HEK293 (cell line): ENCODE measurements around the gene CASZ1.

Experiments
- CTCF ChIA-PET: fragments of 350-600 bp; formaldehyde crosslinking; extraction: SDS; loops from one replicate; lab custom pipeline; 2021; ENCODE audit warnings: antibody characterized with exemption; lab: Yijun Ruan, JAX
- POLR2A ChIA-PET: fragments of 300-600 bp; formaldehyde crosslinking; extraction: SDS; loops from one replicate; lab custom pipeline; 2020; ENCODE audit warnings: antibody characterized with exemption, inconsistent platforms; lab: Yijun Ruan, JAX
- H3K27ac ChIP-seq: fragments of 200-500 bp; sonication (Bioruptor generic); 2 replicates; pipeline ENCODE4 v1.5.1; 2014; ENCODE audit warnings: low read depth, low read length, control low read depth, inconsistent platforms; ENCODE audit errors: extremely low read depth
- H3K36me3 ChIP-seq, 2 experiments: fragments of 200-500 bp in 1 of 2; sonication (Bioruptor generic) in 1 of 2; 1 replicate in 1 of 2; 2 replicates in 1 of 2; pipeline ENCODE4 v1.5.1; 2014 to 2017; ENCODE audit warnings: inconsistent platforms in 2 of 2, low read length in 2 of 2; ENCODE audit not compliant: control insufficient read depth in 2 of 2, insufficient read depth in 1 of 2
- H3K4me1 ChIP-seq: fragments of 200-500 bp; sonication (Bioruptor generic); 2 replicates; pipeline ENCODE4 v1.5.1; 2014; ENCODE audit warnings: mild to moderate bottlenecking, low read length, inconsistent platforms; ENCODE audit not compliant: control insufficient read depth, insufficient read depth
- H3K4me3 ChIP-seq: 2 replicates; pipeline ENCODE4 v1.5.1; 2011; ENCODE audit warnings: low read depth, mild to moderate bottlenecking, control low read depth, low read length, moderate library complexity
- H3K9me3 ChIP-seq: fragments of 200-500 bp; sonication (Bioruptor generic); 2 replicates; pipeline ENCODE4 v1.5.1; 2014; ENCODE audit warnings: low read depth, low read length, inconsistent platforms; ENCODE audit not compliant: control insufficient read depth, insufficient read depth
- ELK4 ChIP-seq: IDR thresholded peaks from 2 replicates; pipeline ENCODE4 v1.6.1; 2011; ENCODE audit warnings: mild to moderate bottlenecking, low read depth, low read length, borderline replicate concordance
- KLF8 ChIP-seq: fragments of 450-650 bp; formaldehyde crosslinking; IDR thresholded peaks from 2 replicates; pipeline ENCODE4 v1.5.1; 2016; ENCODE audit warnings: missing biosample characterization, missing genetic modification characterization
- OSR2 ChIP-seq: fragments of 450-650 bp; formaldehyde crosslinking; IDR thresholded peaks from 2 replicates; pipeline ENCODE4 v1.5.1; 2016; ENCODE audit warnings: missing biosample characterization, missing genetic modification characterization
- PRDM2 ChIP-seq: fragments of 450-650 bp; formaldehyde crosslinking; IDR thresholded peaks from 2 replicates; pipeline ENCODE4 v1.5.1; 2016; ENCODE audit warnings: missing biosample characterization, missing genetic modification characterization, borderline replicate concordance
- PRDM6 ChIP-seq: fragments of 450-650 bp; formaldehyde crosslinking; IDR thresholded peaks from 2 replicates; pipeline ENCODE4 v1.5.1; 2017; ENCODE audit warnings: missing biosample characterization, missing genetic modification characterization
- WT1 ChIP-seq: fragments of 450-650 bp; formaldehyde crosslinking; IDR thresholded peaks from 2 replicates; pipeline ENCODE4 v1.5.1; 2016; ENCODE audit warnings: missing biosample characterization, missing genetic modification characterization
- ZBTB1 ChIP-seq: fragments of 450-650 bp; formaldehyde crosslinking; IDR thresholded peaks from 2 replicates; pipeline ENCODE4 v1.5.1; 2016; ENCODE audit warnings: missing biosample characterization, missing genetic modification characterization
- ZBTB44 ChIP-seq: fragments of 450-650 bp; IDR thresholded peaks from 2 replicates; pipeline ENCODE4 v1.5.1; 2018; ENCODE audit warnings: missing biosample characterization, mild to moderate bottlenecking, missing genetic modification characterization
- ZBTB8A ChIP-seq: fragments of 450-650 bp; formaldehyde crosslinking; IDR thresholded peaks from 2 replicates; pipeline ENCODE4 v1.5.1; 2016; ENCODE audit warnings: missing biosample characterization, missing genetic modification characterization
- ZEB2 ChIP-seq: fragments of 450-650 bp; formaldehyde crosslinking; IDR thresholded peaks from 2 replicates; pipeline ENCODE4 v1.5.1; 2016; ENCODE audit warnings: missing biosample characterization, missing genetic modification characterization
- ZNF121 ChIP-seq: fragments of 450-650 bp; formaldehyde crosslinking; IDR thresholded peaks from 2 replicates; pipeline ENCODE4 v1.5.1; 2016; ENCODE audit warnings: missing biosample characterization, missing genetic modification characterization
- ZNF16 ChIP-seq: fragments of 450-650 bp; formaldehyde crosslinking; IDR thresholded peaks from 2 replicates; pipeline ENCODE4 v1.5.1; 2016; ENCODE audit warnings: low read depth, missing biosample characterization, missing genetic modification characterization
- ZNF174 ChIP-seq: fragments of 450-650 bp; formaldehyde crosslinking; IDR thresholded peaks from 2 replicates; pipeline ENCODE4 v1.5.0; 2017; ENCODE audit warnings: missing biosample characterization, mild to moderate bottlenecking, missing genetic modification characterization
- ZNF248 ChIP-seq: fragments of 450-650 bp; formaldehyde crosslinking; IDR thresholded peaks from 2 replicates; pipeline ENCODE4 v1.5.1; 2017; ENCODE audit warnings: missing biosample characterization, missing genetic modification characterization
- ZNF341 ChIP-seq: fragments of 450-650 bp; formaldehyde crosslinking; IDR thresholded peaks from 2 replicates; pipeline ENCODE4; 2016; ENCODE audit warnings: low read depth, missing biosample characterization, missing genetic modification characterization
- ZNF391 ChIP-seq: fragments of 450-650 bp; formaldehyde crosslinking; IDR thresholded peaks from 2 replicates; pipeline ENCODE4 v1.5.1; 2016; ENCODE audit warnings: low read depth, missing biosample characterization, missing genetic modification characterization, borderline replicate concordance
- ZNF394 ChIP-seq: fragments of 450-650 bp; formaldehyde crosslinking; IDR thresholded peaks from 2 replicates; pipeline ENCODE4 v1.5.1; 2016; ENCODE audit warnings: missing biosample characterization, missing genetic modification characterization, mild to moderate bottlenecking, moderate library complexity, borderline replicate concordance
- ZNF571 ChIP-seq: fragments of 450-650 bp; formaldehyde crosslinking; IDR thresholded peaks from 2 replicates; pipeline ENCODE4 v1.5.0; 2017; ENCODE audit warnings: missing biosample characterization, missing genetic modification characterization
- ZNF777 ChIP-seq: fragments of 450-650 bp; formaldehyde crosslinking; IDR thresholded peaks from 2 replicates; pipeline ENCODE4 v1.5.1; 2017; ENCODE audit warnings: missing biosample characterization, missing genetic modification characterization, borderline replicate concordance
- TF ChIP-seq, protein P1 (sequence below): fragments of 450-650 bp; formaldehyde crosslinking; IDR thresholded peaks from 2 replicates; pipeline ENCODE4 v1.5.1; 2016; ENCODE audit warnings: missing biosample characterization, missing genetic modification characterization
- TF ChIP-seq, protein P2 (sequence below): fragments of 450-650 bp; formaldehyde crosslinking; IDR thresholded peaks from 2 replicates; pipeline ENCODE4 v1.5.1; 2016; ENCODE audit warnings: missing biosample characterization, missing genetic modification characterization

The CASZ1 gene

GRCh38 chr1:10734962-10735544 lies 61.4 kb downstream of the CASZ1 start:
- POLR2A ChIA-PET = no interaction called here

GRCh38 chr1:10734375-10734774 lies 62.1 kb downstream of the CASZ1 start:
- Histone ChIP-seq H3K36me3 (no peaks in the 10 kb centered on the region), H3K4me1 (no peaks in the 10 kb centered on the region)
- POLR2A ChIA-PET = no interaction called here
- TF ChIP-seq ZNF571 (tag by site-specific recombination) (no peak), ZBTB1 (tag by site-specific recombination) (no peak), ZNF777 (tag by site-specific recombination) (no peak), ELK4 (no peak), ZNF174 (tag by site-specific recombination) (no peak), PRDM6 (tag by site-specific recombination) (no peak), ZNF248 (tag by site-specific recombination) (no peak), ZEB2 (no peak), ZNF391 (tag by site-specific recombination) (no peak), ZNF121 (tag by site-specific recombination) (no peak), ZNF394 (tag by site-specific recombination) (no peak), PRDM2 (no peak)
- TF ChIP-seq, protein P1, sequence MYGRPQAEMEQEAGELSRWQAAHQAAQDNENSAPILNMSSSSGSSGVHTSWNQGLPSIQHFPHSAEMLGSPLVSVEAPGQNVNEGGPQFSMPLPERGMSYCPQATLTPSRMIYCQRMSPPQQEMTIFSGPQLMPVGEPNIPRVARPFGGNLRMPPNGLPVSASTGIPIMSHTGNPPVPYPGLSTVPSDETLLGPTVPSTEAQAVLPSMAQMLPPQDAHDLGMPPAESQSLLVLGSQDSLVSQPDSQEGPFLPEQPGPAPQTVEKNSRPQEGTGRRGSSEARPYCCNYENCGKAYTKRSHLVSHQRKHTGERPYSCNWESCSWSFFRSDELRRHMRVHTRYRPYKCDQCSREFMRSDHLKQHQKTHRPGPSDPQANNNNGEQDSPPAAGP (tag by site-specific recombination) = no peak

More at GRCh38 chr1:10734962-10735544, 61.4 kb downstream of the CASZ1 start:
- Histone ChIP-seq H3K9me3 (no peaks in the 10 kb centered on the region), H3K4me3 (no peak overlapping the region), H3K36me3 (no peaks in the 10 kb centered on the region), H3K27ac (no peak overlapping the region), H3K4me1 (no peaks in the 10 kb centered on the region)
- CTCF ChIA-PET = no interaction called here
- TF ChIP-seq WT1 (0 out of 2 replicates have a peak, but pooled peaks have one; percentile 22), KLF8 (tag by site-specific recombination) (no peak), ZNF16 (tag by site-specific recombination) (no peak), ZBTB8A (0 out of 2 replicates have a peak, but pooled peaks have one; percentile 24), OSR2 (tag by site-specific recombination) (peak; percentile 20; the same call in 1 of the 2 replicates), ZNF341 (tag by site-specific recombination) (peak; percentile 46; the same call in 1 of the 2 replicates), ZBTB44 (tag by site-specific recombination) (peak; percentile 74)
- TF ChIP-seq, protein P2, sequence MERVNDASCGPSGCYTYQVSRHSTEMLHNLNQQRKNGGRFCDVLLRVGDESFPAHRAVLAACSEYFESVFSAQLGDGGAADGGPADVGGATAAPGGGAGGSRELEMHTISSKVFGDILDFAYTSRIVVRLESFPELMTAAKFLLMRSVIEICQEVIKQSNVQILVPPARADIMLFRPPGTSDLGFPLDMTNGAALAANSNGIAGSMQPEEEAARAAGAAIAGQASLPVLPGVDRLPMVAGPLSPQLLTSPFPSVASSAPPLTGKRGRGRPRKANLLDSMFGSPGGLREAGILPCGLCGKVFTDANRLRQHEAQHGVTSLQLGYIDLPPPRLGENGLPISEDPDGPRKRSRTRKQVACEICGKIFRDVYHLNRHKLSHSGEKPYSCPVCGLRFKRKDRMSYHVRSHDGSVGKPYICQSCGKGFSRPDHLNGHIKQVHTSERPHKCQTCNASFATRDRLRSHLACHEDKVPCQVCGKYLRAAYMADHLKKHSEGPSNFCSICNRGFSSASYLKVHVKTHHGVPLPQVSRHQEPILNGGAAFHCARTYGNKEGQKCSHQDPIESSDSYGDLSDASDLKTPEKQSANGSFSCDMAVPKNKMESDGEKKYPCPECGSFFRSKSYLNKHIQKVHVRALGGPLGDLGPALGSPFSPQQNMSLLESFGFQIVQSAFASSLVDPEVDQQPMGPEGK (tag by site-specific recombination) = peak; percentile 76

More at GRCh38 chr1:10734375-10734774, 62.1 kb downstream of the CASZ1 start:
- Histone ChIP-seq H3K4me3 (no peak overlapping the region), H3K9me3 (no peaks in the 10 kb centered on the region), H3K27ac (no peak overlapping the region)
- CTCF ChIA-PET = no interaction called here
